Measurements from ENCODE around the gene TUBA1B. TPM values are rescaled to one million over a fixed set of nuclear protein-coding genes. Genes with fewer than 3 reads are reported as not detected.

Gene TUBA1B
- total RNA-seq, 1 experiment from 2014 or later, result 3,645 TPM

GRCh38 chr12:49097381-49097780 is 33.8 kb downstream of the TUBA1B start:
- Histone ChIP-seq H3K9me3 (ENCODE audit: low read depth, low read length, poor library complexity, severe bottlenecking) (no peaks in the 10 kb centered on the region), H3K4me1 (ENCODE audit: insufficient read depth, low read length, poor library complexity, severe bottlenecking) (no peaks in the 10 kb centered on the region), H3K27ac (ENCODE audit: low read depth, low read length, poor library complexity, severe bottlenecking) (no peak overlapping the region), H3K4me3 (ENCODE audit: low read depth, low read length, poor library complexity, severe bottlenecking) (no peak overlapping the region), H3K36me3 (ENCODE audit: insufficient read depth, low read length, poor library complexity, severe bottlenecking) (peaks cover 23% of the 10 kb centered on the region), H3K27me3 (replicated peaks; ENCODE audit: insufficient read depth, low read depth, low read length, poor library complexity) (peaks cover 30% of the 10 kb centered on the region)
- ChIA-PET POLR2A (ENCODE audit: low non-redundant PET) (no interaction called here), CTCF (interaction anchor here (1.0 to 2.2 kb wide), 5 partner anchors 8 to 33 kb away, joined by 3 to 19 read pairs (median 5); partner anchors contain the start of gene LMBR1L)
- TF ChIP-seq EZH2 (IDR thresholded peaks at IDR 0.05; ENCODE audit: borderline replicate concordance, low read depth, low read length, poor library complexity, severe bottlenecking), result no peak
- TF ChIP-seq CTCF (conservative IDR thresholded peaks at IDR 0.05; ENCODE audit: low read depth, low read length), result no peak
- intact Hi-C loops (cut with micrococcal nuclease; ENCODE audit: unreplicated experiment), result no loop called here
- no TSS peak for BruUV-seq (replicated peaks)
- DNase-seq (ENCODE audit: low spot score), result no peak

GRCh38 chr12:49094975-49095365 is 36.2 kb downstream of the TUBA1B start:
- DNase-seq (ENCODE audit: low spot score), result no peak
- Histone ChIP-seq H3K4me3 (ENCODE audit: low read depth, low read length, poor library complexity, severe bottlenecking) (no peak overlapping the region), H3K9me3 (ENCODE audit: low read depth, low read length, poor library complexity, severe bottlenecking) (no peaks in the 10 kb centered on the region), H3K4me1 (ENCODE audit: insufficient read depth, low read length, poor library complexity, severe bottlenecking) (peaks cover 8% of the 10 kb centered on the region), H3K27ac (ENCODE audit: low read depth, low read length, poor library complexity, severe bottlenecking) (no peak overlapping the region), H3K27me3 (replicated peaks; ENCODE audit: insufficient read depth, low read depth, low read length, poor library complexity) (peaks cover 54% of the 10 kb centered on the region), H3K36me3 (ENCODE audit: insufficient read depth, low read length, poor library complexity, severe bottlenecking) (peaks cover 8% of the 10 kb centered on the region)
- intact Hi-C loops (cut with micrococcal nuclease; ENCODE audit: unreplicated experiment), result no loop called here
- ChIA-PET CTCF (no interaction called here), POLR2A (ENCODE audit: low non-redundant PET) (no interaction called here)
- BruUV-seq (replicated peaks), result no TSS peak
- TF ChIP-seq EZH2 (IDR thresholded peaks at IDR 0.05; ENCODE audit: borderline replicate concordance, low read depth, low read length, poor library complexity, severe bottlenecking) (no peak), CTCF (conservative IDR thresholded peaks at IDR 0.05; ENCODE audit: low read depth, low read length) (no peak)

GRCh38 chr12:49094160-49094974 is 36.8 kb downstream of the TUBA1B start, which contains the start of gene DHH:
DHH (minus strand) TSS chr12:49094801; CDS start chr12:49094512, 289 bp downstream.
- peaks cover 9% of the 10 kb centered on the region for H3K4me1 ChIP-seq (ENCODE audit: insufficient read depth, low read length, poor library complexity, severe bottlenecking)
- peak within 1 kb of the TSS; percentile 10 for H3K4me3 ChIP-seq (ENCODE audit: low read depth, low read length, poor library complexity, severe bottlenecking)
- POLR2A ChIA-PET (ENCODE audit: low non-redundant PET), result no interaction called here
- no peak within 1 kb of the TSS for H3K27ac ChIP-seq (ENCODE audit: low read depth, low read length, poor library complexity, severe bottlenecking)
- TF ChIP-seq CTCF (conservative IDR thresholded peaks at IDR 0.05; ENCODE audit: low read depth, low read length) (no peak), EZH2 (IDR thresholded peaks at IDR 0.05; ENCODE audit: borderline replicate concordance, low read depth, low read length, poor library complexity, severe bottlenecking) (peak; percentile 81)
- BruUV-seq (replicated peaks), result no TSS peak
- H3K36me3 ChIP-seq (ENCODE audit: insufficient read depth, low read length, poor library complexity, severe bottlenecking), result peaks cover 5% of the 10 kb centered on the region
- no peaks in the 10 kb centered on the region for H3K9me3 ChIP-seq (ENCODE audit: low read depth, low read length, poor library complexity, severe bottlenecking)
- CTCF ChIA-PET, result interaction anchor here (1.5 kb wide), 1 partner anchor 30 kb away, joined by 5 read pairs; no protein-coding TSS in a partner anchor
- intact Hi-C loops (cut with micrococcal nuclease; ENCODE audit: unreplicated experiment), result no loop called here
- peaks cover 61% of the 10 kb centered on the region for H3K27me3 ChIP-seq (replicated peaks; ENCODE audit: insufficient read depth, low read depth, low read length, poor library complexity)
- no peak for DNase-seq (ENCODE audit: low spot score)
